HT-29 (cell line): ENCODE measurements around the gene CFDP1. TPM values are rescaled to one million over a fixed set of nuclear protein-coding genes. Genes with fewer than 3 reads are reported as not detected.

Experiments
- DNase-seq: peaks from one replicate; pipeline ENCODE4 v3.0.0-alpha.2; 2015; ENCODE audit warnings: low spot score
- small RNA-seq: library from RNA; depleted of rRNA; stranded (forward); fragments of <200 nt; gene quantifications from one replicate; pipeline ENCODE3, GENCODE V24; 2014
- total RNA-seq: library from RNA; depleted of rRNA; stranded (reverse); fragments of >200 nt; shearing (Covaris generic); gene quantifications from 2 replicates; pipeline ENCODE4 v1.2.3, GENCODE V29; 2014; rRNA removed

Gene CFDP1
- total RNA-seq, 1 experiment from 2014 or later, result 15.4 TPM

GRCh38 chr16:75252049-75252864 is 181.0 kb downstream of the CFDP1 start:
- DNase-seq, result no peak

GRCh38 chr16:75251280-75252048 is 181.8 kb downstream of the CFDP1 start, which contains the start of gene BCAR1:
Gene BCAR1 (minus strand): TSS chr16:75251624. CDS start chr16:75251482, 142 bp downstream.
- DNase-seq, result peak; percentile 83

- DNase-seq, result peak; percentile 75
Measured at GRCh38 chr16:75250809-75251279, 182.5 kb downstream of the CFDP1 start.

GRCh38 chr16:75250089-75250808 is 183.1 kb downstream of the CFDP1 start:
- DNase-seq, result peak; percentile 83

- no peak for DNase-seq
Measured at GRCh38 chr16:75249441-75249840, 183.9 kb downstream of the CFDP1 start.

- DNase-seq, result no peak
Measured at GRCh38 chr16:75248536-75249380, 184.5 kb downstream of the CFDP1 start.

GRCh38 chr16:75248142-75248535 is 185.2 kb downstream of the CFDP1 start:
- no peak for DNase-seq

GRCh38 chr16:75247249-75247648 is 186.1 kb downstream of the CFDP1 start:
- DNase-seq, result no peak

GRCh38 chr16:75246504-75247205 is 186.6 kb downstream of the CFDP1 start:
- no peak for DNase-seq

- DNase-seq, result peak; percentile 86
Measured at GRCh38 chr16:75244844-75245758, 188.2 kb downstream of the CFDP1 start.

- DNase-seq, result peak; percentile 25
Measured at GRCh38 chr16:75244225-75244809, 189.0 kb downstream of the CFDP1 start.

Small RNA genes within 50 kb of the gene (small RNA-seq; reads per million reads assigned to genes)
- gene RF00598 (not detected), gene RNU6-758P (not detected)

Other genes with a start within 250 kb of the CFDP1 start
- gene CTRB2, start 226.3 kb downstream of the CFDP1 start, total RNA-seq, result not detected in 2 replicates
- not detected in 2 replicates for gene CTRB1, start 214.5 kb downstream of the CFDP1 start, total RNA-seq
- 230 and 270 TPM in 2 replicates for gene BCAR1, start 181.9 kb downstream of the CFDP1 start, total RNA-seq
- 25.2 and 30.8 TPM in 2 replicates for gene TMEM170A, start 31.2 kb upstream of the CFDP1 start, total RNA-seq
- 0.05 TPM in 1 of 2 replicates, not detected in the other for gene CHST6, start 61.9 kb upstream of the CFDP1 start, total RNA-seq
- 0.25 and 1.6 TPM in 2 replicates for gene CHST5, start 102.6 kb upstream of the CFDP1 start, total RNA-seq
- 8.4 and 11.0 TPM in 2 replicates for gene TMEM231, start 122.7 kb upstream of the CFDP1 start, total RNA-seq
- 33.0 and 34.3 TPM in 2 replicates for gene GABARAPL2, start 132.9 kb upstream of the CFDP1 start, total RNA-seq
- gene ADAT1, start 189.8 kb upstream of the CFDP1 start, total RNA-seq, result 28.7 and 45.0 TPM in 2 replicates
- 117 and 141 TPM in 2 replicates for gene KARS1, start 214.2 kb upstream of the CFDP1 start, total RNA-seq
- 21.6 and 22.5 TPM in 2 replicates for gene TERF2IP, start 214.3 kb upstream of the CFDP1 start, total RNA-seq
- not detected in 2 replicates for gene CPHXL2, start 243.5 kb upstream of the CFDP1 start, total RNA-seq